ENCODE results near the gene COL5A1.

The COL5A1 gene

GRCh38 chr9:134730761-134731496 lies 89.3 kb downstream of the COL5A1 start:
- DNase-seq: no peak

- no peak for DNase-seq
These were observed 90.1 kb downstream of the COL5A1 start for GRCh38 chr9:134731497-134732391.

GRCh38 chr9:134732392-134733110 lies 90.9 kb downstream of the COL5A1 start:
- DNase-seq: no peak

GRCh38 chr9:134733480-134734232 lies 92.1 kb downstream of the COL5A1 start:
- DNase-seq: no peak

GRCh38 chr9:134734270-134734669 lies 92.7 kb downstream of the COL5A1 start:
- peak; percentile 36 for DNase-seq

- no peak for DNase-seq
These were observed 94.0 kb downstream of the COL5A1 start for GRCh38 chr9:134735441-134736175.

GRCh38 chr9:134736791-134737497 lies 95.3 kb downstream of the COL5A1 start:
- no peak for DNase-seq

- DNase-seq: no peak
These were observed 96.4 kb downstream of the COL5A1 start for GRCh38 chr9:134737842-134738580.

- DNase-seq: peak; percentile 51
These were observed 97.5 kb downstream of the COL5A1 start for GRCh38 chr9:134738869-134739659.

- no peak for DNase-seq
These were observed 98.0 kb downstream of the COL5A1 start for GRCh38 chr9:134739660-134739968.

GRCh38 chr9:134740071-134740470 lies 98.5 kb downstream of the COL5A1 start:
- no peak for DNase-seq

GRCh38 chr9:134741846-134742245 lies 100.2 kb downstream of the COL5A1 start:
- no peak for DNase-seq

- DNase-seq: no peak
These were observed 101.4 kb downstream of the COL5A1 start for GRCh38 chr9:134742822-134743535.

- DNase-seq: no peak
These were observed 102.2 kb downstream of the COL5A1 start for GRCh38 chr9:134743853-134744252.

- no peak for DNase-seq
These were observed 103.0 kb downstream of the COL5A1 start for GRCh38 chr9:134744385-134745295.

- DNase-seq: no peak
These were observed 106.4 kb downstream of the COL5A1 start for GRCh38 chr9:134747951-134748489.

- DNase-seq: no peak
These were observed 107.0 kb downstream of the COL5A1 start for GRCh38 chr9:134748591-134748990.
